BLaER1 treated with 17β-estradiol and CSF1 and Interleukin-3, amounts not matched to agents 10 nM and 100 nM (cell line): ENCODE results near the gene IMMP2L.

Experiments
- H3K27ac ChIP-seq, 11 experiments: shearing (Covaris generic); formaldehyde crosslinking; 2 replicates each; pipeline ENCODE4 v1.8.1; 2022
- H3K27me3 ChIP-seq, 11 experiments: shearing (Covaris generic); formaldehyde crosslinking; 2 replicates each; pipeline ENCODE4 v1.8.1; 2022
- H3K36me3 ChIP-seq, 11 experiments: shearing (Covaris generic); formaldehyde crosslinking; 2 replicates each; pipeline ENCODE4 v1.8.1; 2022
- H3K4me1 ChIP-seq, 10 experiments: shearing (Covaris generic); formaldehyde crosslinking; 2 replicates each; pipeline ENCODE4 v1.8.1; 2022
- H3K4me2 ChIP-seq, 11 experiments: shearing (Covaris generic); formaldehyde crosslinking; 2 replicates each; pipeline ENCODE4 v1.8.1; 2022
- H3K4me3 ChIP-seq, 10 experiments: shearing (Covaris generic); formaldehyde crosslinking; 2 replicates each; pipeline ENCODE4 v1.8.1; 2022
- H3K9ac ChIP-seq, 11 experiments: shearing (Covaris generic); formaldehyde crosslinking; 2 replicates each; pipeline ENCODE4 v1.8.1; 2022
- H3K9me3 ChIP-seq, 11 experiments: shearing (Covaris generic); formaldehyde crosslinking; replicated peaks in 1 of 11; 2 replicates each; pipeline ENCODE4 v1.8.1; 2022
- H4K20me1 ChIP-seq, 11 experiments: shearing (Covaris generic); formaldehyde crosslinking; 2 replicates each; pipeline ENCODE4 v1.8.1; 2022
- Cebpa-rat ChIP-seq, 11 experiments: shearing (Covaris generic); IDR thresholded peaks; 2 replicates each; pipeline ENCODE4 v1.8.1; 2022

Gene IMMP2L

GRCh38 chr7:110621289-110621688, 941.0 kb downstream of the IMMP2L start:
- Histone ChIP-seq H3K36me3 (no peaks in the 10 kb centered on the region), H3K9me3 (no peaks in the 10 kb centered on the region), H4K20me1 (no peaks in the 10 kb centered on the region), H3K27me3 (no peaks in the 10 kb centered on the region), H3K27ac (no peak overlapping the region), H3K4me1 (no peaks in the 10 kb centered on the region), H3K4me3 (no peak overlapping the region), H3K4me2 (no peak overlapping the region), H3K9ac (no peak overlapping the region)
- TF ChIP-seq Cebpa-rat (IDR thresholded peaks at IDR 0.05) = no peak

GRCh38 chr7:110620110-110620735, 942.1 kb downstream of the IMMP2L start:
- no peaks in the 10 kb centered on the region for H3K9me3 ChIP-seq
- no peak overlapping the region for H3K4me2 ChIP-seq
- no peak overlapping the region for H3K4me3 ChIP-seq
- no peaks in the 10 kb centered on the region for H4K20me1 ChIP-seq
- no peak for TF ChIP-seq Cebpa-rat (IDR thresholded peaks at IDR 0.05)
- no peaks in the 10 kb centered on the region for H3K36me3 ChIP-seq
- no peak overlapping the region for H3K9ac ChIP-seq
- no peaks in the 10 kb centered on the region for H3K27me3 ChIP-seq
- no peak overlapping the region for H3K27ac ChIP-seq
- no peaks in the 10 kb centered on the region for H3K4me1 ChIP-seq
